H1 (cell line): ENCODE measurements around the gene LUM. TPM values are rescaled to one million over a fixed set of nuclear protein-coding genes. Genes with fewer than 3 reads are reported as not detected.

Source experiments
- CHD1 ChIP-seq: IDR thresholded peaks from 2 replicates; pipeline ENCODE4 v1.6.1; 2012; ENCODE audit warnings: low read depth, low read length, improper control_type of control experiment
- CHD7 ChIP-seq: fragments of 300-600 bp; sonication (generic); IDR thresholded peaks from 2 replicates; pipeline ENCODE4 v1.7.1; 2012; ENCODE audit warnings: low read length, moderate library complexity, mild to moderate bottlenecking, inconsistent platforms; ENCODE audit not compliant: insufficient replicate concordance
- CREB1 ChIP-seq: IDR thresholded peaks from 2 replicates; pipeline ENCODE4 v1.6.1; 2012; ENCODE audit warnings: inconsistent platforms
- CTCF ChIP-seq, 3 experiments: IDR thresholded peaks; 1 replicate in 2 of 3; 2 replicates in 1 of 3; pipeline versions ENCODE4 v1.5.1 to v1.6.1; 2011; ENCODE audit warnings: low read length in 3 of 3, mild to moderate bottlenecking in 3 of 3, inconsistent platforms in 2 of 3, low read depth in 1 of 3, moderate library complexity in 1 of 3; ENCODE audit not compliant: insufficient read depth in 1 of 3; ENCODE audit errors: control extremely low read depth in 1 of 3
- GABPA ChIP-seq: IDR thresholded peaks from 2 replicates; pipeline ENCODE4 v1.6.1; 2011; ENCODE audit warnings: mild to moderate bottlenecking, low read length, moderate library complexity, borderline replicate concordance; ENCODE audit not compliant: insufficient read depth
- MAX ChIP-seq: IDR thresholded peaks from 2 replicates; pipeline ENCODE4 v1.6.1; 2012; ENCODE audit warnings: inconsistent platforms
- RBBP5 ChIP-seq: IDR thresholded peaks from 2 replicates; pipeline ENCODE4 v1.7.1; 2012; ENCODE audit warnings: low read depth, mild to moderate bottlenecking, inconsistent platforms, low read length, moderate library complexity, borderline replicate concordance
- TCF12 ChIP-seq: IDR thresholded peaks from 2 replicates; pipeline ENCODE4 v1.6.1; 2011; ENCODE audit warnings: low read depth, mild to moderate bottlenecking, low read length
- polyA plus RNA-seq, 7 experiments: library from polyadenylated mRNA; depleted of rRNA in 3 of 7; stranded (reverse) in 5 of 7; unstranded in 2 of 7; fragments of >200 nt in 5 of 7; fragments of 200-250 nt in 2 of 7; gene quantifications; 1 replicate in 5 of 7; 2 replicates in 1 of 7; 4 replicates in 1 of 7; pipeline versions ENCODE4 v1.2.1 to v1.2.3, GENCODE V29; 2011 to 2013; ENCODE audit warnings: missing spikeins in 2 of 7, mixed read lengths in 2 of 7
- total RNA-seq: library from RNA; stranded (reverse); fragmentation: NEBNext Ultra II Directional; extraction: Animal tissue kit (Norgen Biotek cat#: 25700); gene quantifications from 2 replicates; pipeline ENCODE4 v1.2.1, GENCODE V29; 2021

LUM gene
- total and polyA plus RNA-seq, 2 of the 8 experiments (the other 6 are each of a cell fraction or from before 2014, with no cell fraction given) = not detected

GRCh38 chr12:91109148-91109564 lies 2.1 kb downstream of the LUM start (continued):
- TF ChIP-seq CTCF (IDR thresholded peaks at IDR 0.05; ENCODE audit: control extremely low read depth in 1 of 3, insufficient read depth in 1 of 3, low read depth in 1 of 3, low read length in 3 of 3) (peak; percentile 61 to 75 (median 64)), CHD7 (peak; percentile 54), TCF12 (no peak), MAX (no peak), CHD1 (no peak), RBBP5 (no peak), CREB1 (no peak), GABPA (no peak)
- TF ChIP-seq, all 59 proteins: peak for 3
